Neural cell (in vitro differentiated cells): ENCODE measurements around the gene GRM1.

Experiments
- CTCF ChIP-seq: fragments of 450-650 bp; IDR thresholded peaks from 2 replicates; pipeline ENCODE4 v1.5.1; 2014; ENCODE audit warnings: antibody characterized with exemption, mild to moderate bottlenecking, moderate library complexity; ENCODE audit not compliant: poor library complexity, severe bottlenecking
- EP300 ChIP-seq: fragments of 450-650 bp; conservative IDR thresholded peaks from 2 replicates; pipeline ENCODE4 v1.6.1; 2014; ENCODE audit warnings: antibody characterized with exemption, mild to moderate bottlenecking, moderate library complexity; ENCODE audit not compliant: poor library complexity, severe bottlenecking
- EZH2 ChIP-seq: fragments of 200-600, 300-800 bp; shearing (Covaris generic), sonication (generic); IDR thresholded peaks from 2 replicates; pipeline ENCODE4 v1.6.1; 2014; ENCODE audit warnings: antibody characterized with exemption, low read length, borderline replicate concordance, mild to moderate bottlenecking; ENCODE audit not compliant: insufficient read depth, poor library complexity, severe bottlenecking
- MXI1 ChIP-seq: fragments of 450-650 bp; conservative IDR thresholded peaks from 2 replicates; pipeline ENCODE4 v1.6.1; 2014; ENCODE audit warnings: antibody characterized with exemption, mild to moderate bottlenecking; ENCODE audit not compliant: poor library complexity, severe bottlenecking
- POLR2AphosphoS5 ChIP-seq: IDR thresholded peaks from 2 replicates; pipeline ENCODE4 v1.6.1; 2012
- RAD21 ChIP-seq: fragments of 450-650 bp; conservative IDR thresholded peaks from 2 replicates; pipeline ENCODE4 v1.6.1; 2014; ENCODE audit warnings: antibody characterized with exemption, mild to moderate bottlenecking, moderate library complexity
- REST ChIP-seq: IDR thresholded peaks from 2 replicates; pipeline ENCODE4 v1.6.1; 2012; ENCODE audit warnings: borderline replicate concordance
- TAF1 ChIP-seq: IDR thresholded peaks from 2 replicates; pipeline ENCODE4 v1.6.1; 2012; ENCODE audit warnings: low read depth

DNA sequence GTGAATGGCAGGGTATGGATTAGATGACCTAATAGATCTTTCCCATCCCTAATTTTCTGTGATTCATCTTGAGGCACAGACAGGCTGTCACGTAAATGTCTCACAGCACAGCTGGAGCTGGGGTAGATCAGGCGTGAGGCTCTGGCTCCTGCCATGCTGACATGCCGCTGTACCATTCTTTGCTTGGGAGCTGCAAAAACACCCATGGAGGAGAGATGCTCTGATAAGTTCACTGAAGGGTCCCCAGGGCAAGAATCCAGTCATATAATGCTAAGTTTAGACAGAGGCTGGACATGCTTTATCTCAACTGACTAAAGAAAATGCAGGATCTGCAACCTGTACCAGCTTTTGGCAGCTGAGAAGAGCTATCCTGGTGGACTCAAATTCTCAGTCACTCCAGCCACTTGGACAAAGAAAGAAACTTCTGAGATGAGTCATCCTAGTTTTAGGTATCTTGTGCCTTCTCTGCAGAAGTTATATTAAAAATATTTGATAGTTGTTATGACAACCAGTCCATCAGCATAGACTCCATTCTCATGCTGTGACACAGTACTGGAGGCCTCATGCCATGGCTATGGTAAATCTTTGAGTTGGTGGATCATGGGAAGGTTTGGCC, 329.7 kb downstream of the GRM1 start:
- TF ChIP-seq CTCF (no peak), POLR2AphosphoS5 (no peak), EP300 (peak; percentile 37), RAD21 (no peak), EZH2 (no peak), TAF1 (no peak), REST (no peak), MXI1 (no peak)
